ENCODE data around the gene SNRK.

DNA sequence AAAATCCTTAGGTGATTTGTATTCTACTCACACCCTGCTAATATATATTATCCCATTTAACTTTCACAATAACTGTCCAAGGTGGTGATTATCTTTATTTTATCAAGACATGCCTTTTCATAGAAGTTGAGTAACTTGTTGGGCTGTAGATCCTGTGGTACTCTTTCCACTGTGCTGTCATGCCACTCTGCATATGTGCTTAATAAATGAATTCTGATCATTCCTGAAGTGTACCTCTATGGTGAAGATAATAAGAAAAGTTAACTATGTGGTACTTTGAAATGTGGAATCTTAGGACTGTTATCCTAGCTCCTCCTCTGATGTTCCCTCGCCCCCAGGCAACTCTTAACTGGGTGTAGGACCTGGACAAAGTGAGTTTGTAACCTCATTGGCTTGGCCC is 5.2 kb downstream of the SNRK start:
- TF ChIP-seq, protein P1, sequence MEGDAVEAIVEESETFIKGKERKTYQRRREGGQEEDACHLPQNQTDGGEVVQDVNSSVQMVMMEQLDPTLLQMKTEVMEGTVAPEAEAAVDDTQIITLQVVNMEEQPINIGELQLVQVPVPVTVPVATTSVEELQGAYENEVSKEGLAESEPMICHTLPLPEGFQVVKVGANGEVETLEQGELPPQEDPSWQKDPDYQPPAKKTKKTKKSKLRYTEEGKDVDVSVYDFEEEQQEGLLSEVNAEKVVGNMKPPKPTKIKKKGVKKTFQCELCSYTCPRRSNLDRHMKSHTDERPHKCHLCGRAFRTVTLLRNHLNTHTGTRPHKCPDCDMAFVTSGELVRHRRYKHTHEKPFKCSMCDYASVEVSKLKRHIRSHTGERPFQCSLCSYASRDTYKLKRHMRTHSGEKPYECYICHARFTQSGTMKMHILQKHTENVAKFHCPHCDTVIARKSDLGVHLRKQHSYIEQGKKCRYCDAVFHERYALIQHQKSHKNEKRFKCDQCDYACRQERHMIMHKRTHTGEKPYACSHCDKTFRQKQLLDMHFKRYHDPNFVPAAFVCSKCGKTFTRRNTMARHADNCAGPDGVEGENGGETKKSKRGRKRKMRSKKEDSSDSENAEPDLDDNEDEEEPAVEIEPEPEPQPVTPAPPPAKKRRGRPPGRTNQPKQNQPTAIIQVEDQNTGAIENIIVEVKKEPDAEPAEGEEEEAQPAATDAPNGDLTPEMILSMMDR (IDR thresholded peaks at IDR 0.05) = no peak
- TF ChIP-seq NR3C1 (CRISPR knock-in tag; conservative IDR thresholded peaks at IDR 0.05; ENCODE audit: low read depth) (no peak), CREM (CRISPR knock-in tag; IDR thresholded peaks at IDR 0.05) (no peak), CBFB (CRISPR knock-in tag; IDR thresholded peaks at IDR 0.05; ENCODE audit: low read depth) (no peak), CREB1 (CRISPR knock-in tag; IDR thresholded peaks at IDR 0.05) (no peak), TCF7 (CRISPR knock-in tag; IDR thresholded peaks at IDR 0.05; ENCODE audit: low read depth) (no peak), NFYB (CRISPR knock-in tag; conservative IDR thresholded peaks at IDR 0.05; ENCODE audit: low read depth) (no peak), SP1 (CRISPR knock-in tag; conservative IDR thresholded peaks at IDR 0.05) (no peak), FOXJ3 (CRISPR knock-in tag; IDR thresholded peaks at IDR 0.05; ENCODE audit: borderline replicate concordance) (no peak), IRF2 (CRISPR knock-in tag; IDR thresholded peaks at IDR 0.05; ENCODE audit: borderline replicate concordance, low read depth) (no peak)
- TF ChIP-seq, protein P2, sequence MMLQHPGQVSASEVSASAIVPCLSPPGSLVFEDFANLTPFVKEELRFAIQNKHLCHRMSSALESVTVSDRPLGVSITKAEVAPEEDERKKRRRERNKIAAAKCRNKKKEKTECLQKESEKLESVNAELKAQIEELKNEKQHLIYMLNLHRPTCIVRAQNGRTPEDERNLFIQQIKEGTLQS (CRISPR knock-in tag; conservative IDR thresholded peaks at IDR 0.05) = no peak
- TF ChIP-seq, protein P3, sequence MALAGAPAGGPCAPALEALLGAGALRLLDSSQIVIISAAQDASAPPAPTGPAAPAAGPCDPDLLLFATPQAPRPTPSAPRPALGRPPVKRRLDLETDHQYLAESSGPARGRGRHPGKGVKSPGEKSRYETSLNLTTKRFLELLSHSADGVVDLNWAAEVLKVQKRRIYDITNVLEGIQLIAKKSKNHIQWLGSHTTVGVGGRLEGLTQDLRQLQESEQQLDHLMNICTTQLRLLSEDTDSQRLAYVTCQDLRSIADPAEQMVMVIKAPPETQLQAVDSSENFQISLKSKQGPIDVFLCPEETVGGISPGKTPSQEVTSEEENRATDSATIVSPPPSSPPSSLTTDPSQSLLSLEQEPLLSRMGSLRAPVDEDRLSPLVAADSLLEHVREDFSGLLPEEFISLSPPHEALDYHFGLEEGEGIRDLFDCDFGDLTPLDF (CRISPR knock-in tag; IDR thresholded peaks at IDR 0.05) = no peak
- TF ChIP-seq, protein P4, sequence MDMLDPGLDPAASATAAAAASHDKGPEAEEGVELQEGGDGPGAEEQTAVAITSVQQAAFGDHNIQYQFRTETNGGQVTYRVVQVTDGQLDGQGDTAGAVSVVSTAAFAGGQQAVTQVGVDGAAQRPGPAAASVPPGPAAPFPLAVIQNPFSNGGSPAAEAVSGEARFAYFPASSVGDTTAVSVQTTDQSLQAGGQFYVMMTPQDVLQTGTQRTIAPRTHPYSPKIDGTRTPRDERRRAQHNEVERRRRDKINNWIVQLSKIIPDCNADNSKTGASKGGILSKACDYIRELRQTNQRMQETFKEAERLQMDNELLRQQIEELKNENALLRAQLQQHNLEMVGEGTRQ (CRISPR knock-in tag; IDR thresholded peaks at IDR 0.05) = no peak

Measured in WTC11 (cell line).